ENCODE data around the gene ARHGAP42.

The ARHGAP42 gene

DNA sequence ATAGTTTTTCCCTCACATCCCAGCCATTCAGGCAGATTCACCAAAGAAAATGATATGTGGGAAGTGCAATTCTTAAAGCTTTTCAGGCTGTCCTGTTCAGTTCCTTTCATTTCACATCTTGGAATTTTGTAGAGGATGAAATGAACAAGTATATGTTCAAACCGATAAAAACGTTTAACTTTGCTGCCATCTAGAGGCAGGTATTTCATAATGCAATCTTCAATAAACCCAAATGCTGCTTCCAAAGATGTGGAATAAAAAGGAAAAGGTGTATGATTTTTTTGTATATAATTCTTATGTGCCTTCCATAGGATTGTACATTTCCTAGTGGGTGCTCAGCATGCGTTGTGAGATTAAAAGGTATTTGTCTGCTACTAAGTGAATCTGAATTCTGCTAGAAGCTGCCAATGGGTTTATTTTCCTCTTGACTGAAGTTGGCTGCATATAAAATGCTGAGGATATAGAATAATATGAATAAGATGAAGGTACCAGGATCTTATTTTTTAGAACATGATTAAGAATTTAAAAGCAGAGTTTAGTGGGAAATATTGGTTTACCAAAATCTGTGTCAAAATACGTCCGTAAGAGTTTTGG lies 243.2 kb downstream of the ARHGAP42 start:
- DNase-seq, result peak; percentile 70

DNA sequence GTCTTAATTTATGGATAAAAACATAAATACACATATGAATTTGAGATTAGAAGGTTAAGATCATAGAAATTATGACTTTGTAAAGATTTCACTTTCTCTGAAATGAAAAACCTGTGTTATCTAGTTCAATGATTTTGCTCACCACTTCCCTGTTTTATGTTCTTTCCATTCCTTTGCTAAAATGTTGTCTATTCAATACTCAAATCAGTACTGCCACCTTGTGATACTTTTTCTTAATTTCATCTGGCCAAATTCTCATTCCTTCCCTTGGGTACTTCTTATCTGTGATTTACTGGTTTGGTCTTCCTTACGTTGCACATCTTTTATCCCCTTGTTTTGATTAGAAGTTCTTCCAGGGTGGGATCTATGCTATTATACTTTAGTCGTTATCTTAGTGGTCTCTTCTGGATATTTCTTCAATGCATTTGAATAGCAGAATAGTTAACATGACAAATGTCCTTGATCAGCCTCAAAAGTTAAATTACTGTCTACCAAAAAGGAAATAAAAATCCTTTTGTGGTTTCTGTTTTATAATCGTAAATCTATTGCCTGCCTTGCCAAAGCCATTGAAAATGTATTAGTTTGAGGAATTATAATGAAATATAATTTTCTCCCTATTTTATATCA lies 245.5 kb downstream of the ARHGAP42 start:
- DNase-seq, result peak; percentile 37

DNA sequence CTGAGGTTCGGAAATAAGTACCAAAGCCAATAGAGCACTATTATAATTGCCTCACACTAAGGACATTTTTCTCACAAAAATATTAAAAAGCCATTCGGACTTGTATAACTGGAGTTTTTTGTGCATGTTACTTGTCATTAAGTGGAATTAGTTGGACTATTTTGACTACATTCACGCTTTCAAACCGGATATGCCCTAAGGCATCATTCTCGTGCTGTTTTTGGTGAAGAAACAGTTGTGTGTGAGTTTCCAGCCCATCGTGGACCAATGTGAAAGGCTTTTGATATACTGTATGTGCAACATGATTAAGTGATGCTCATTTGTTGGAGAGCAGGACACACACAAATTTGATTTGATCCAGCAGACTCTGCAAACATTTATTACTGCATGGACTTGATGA lies 249.7 kb downstream of the ARHGAP42 start:
- DNase-seq, result no peak

DNA sequence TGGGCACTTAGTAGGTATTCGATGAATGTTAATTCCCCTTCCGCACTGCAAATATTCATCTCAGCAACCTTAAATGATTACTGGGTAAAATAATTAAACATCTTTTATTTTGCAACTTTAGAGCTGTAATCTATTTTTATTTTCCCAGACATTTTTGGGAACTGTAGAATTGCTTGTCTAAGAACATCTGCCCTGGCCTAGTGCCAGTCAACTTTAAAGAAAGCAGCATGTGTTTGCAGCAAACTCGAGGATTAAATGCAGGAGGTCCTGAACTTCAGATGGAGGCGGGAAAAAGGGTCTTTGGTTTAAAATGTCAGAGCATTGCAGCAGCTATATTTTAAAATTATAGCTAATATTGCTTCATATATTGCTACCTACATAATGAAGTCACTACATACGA lies 252.5 kb downstream of the ARHGAP42 start:
- DNase-seq, result no peak

DNA sequence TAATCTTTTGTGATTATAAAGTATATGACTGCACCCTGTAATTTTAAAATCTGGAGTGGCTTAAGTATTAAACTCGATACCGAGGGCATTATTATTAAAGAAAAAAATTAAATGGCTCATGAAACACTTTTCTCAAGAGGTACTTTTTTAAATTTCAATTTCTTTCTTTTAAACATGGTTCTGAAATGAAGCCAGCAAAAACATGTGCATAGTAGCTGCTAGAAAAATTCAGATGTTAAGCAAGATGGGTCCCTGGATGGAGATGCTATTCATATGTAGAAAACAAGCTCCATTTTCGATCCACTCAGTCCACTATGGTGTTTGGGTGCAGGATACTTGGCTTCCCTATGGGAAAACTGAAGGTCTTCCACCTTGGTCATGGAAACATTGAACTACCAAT lies 253.0 kb downstream of the ARHGAP42 start:
- DNase-seq, result no peak

DNA sequence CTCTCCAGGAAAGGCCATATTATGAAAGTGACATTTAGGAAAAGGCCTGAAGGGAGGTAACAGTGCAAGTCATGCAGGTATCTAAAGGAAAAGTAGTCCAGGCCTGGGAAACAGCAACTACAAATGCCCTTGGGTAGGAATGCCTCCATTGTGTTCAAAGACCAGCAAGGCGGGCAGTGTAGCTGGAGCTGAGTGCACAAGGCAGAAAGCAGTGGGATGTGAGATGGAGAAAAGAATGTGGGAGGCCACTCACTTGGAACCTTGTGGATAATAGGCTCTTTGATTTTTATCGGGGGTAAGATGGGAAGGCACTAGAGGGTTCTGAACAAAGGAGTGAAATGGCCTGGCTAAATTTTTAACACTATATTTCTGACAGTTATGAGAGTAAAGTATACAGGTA lies 253.9 kb downstream of the ARHGAP42 start:
- DNase-seq, result no peak

DNA sequence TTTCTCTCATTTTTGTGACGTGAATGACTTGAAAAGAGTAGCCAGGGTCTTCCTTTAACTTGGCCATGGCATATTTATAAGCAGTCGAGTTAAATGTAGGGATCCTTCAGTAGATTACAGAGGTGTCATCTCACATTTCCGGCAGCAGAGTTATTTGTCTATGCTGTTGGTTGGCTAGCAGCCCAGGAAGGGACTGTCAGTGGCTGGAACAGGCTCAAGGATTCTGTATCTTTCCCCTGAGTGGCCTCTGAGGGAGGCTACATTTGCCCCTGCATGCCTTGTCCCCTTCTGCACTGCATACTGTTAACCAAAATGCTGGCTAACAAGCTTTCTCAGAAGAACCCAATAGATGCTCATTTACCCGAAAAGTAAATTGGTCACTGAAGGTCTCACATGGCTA lies 254.9 kb downstream of the ARHGAP42 start:
- no peak for DNase-seq

DNA sequence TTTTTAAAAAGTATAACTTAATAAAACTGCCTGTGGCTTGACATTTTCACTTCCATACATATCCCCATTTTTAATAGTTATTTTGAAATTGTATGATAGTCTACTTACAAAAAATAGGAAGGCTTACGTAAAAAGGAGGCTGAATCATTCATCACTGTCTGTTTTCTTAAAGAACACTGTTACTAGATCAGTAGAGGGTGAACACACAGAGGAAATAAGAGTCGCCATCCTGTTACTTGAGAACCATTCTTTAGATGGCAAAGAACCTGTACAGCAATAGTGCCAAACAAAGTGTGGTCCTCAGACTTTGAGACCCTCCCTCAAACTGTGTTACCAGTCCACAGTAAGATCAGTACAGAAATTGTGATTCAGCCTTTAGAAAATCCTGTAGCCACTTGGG lies 261.8 kb downstream of the ARHGAP42 start:
- DNase-seq, result no peak

DNA sequence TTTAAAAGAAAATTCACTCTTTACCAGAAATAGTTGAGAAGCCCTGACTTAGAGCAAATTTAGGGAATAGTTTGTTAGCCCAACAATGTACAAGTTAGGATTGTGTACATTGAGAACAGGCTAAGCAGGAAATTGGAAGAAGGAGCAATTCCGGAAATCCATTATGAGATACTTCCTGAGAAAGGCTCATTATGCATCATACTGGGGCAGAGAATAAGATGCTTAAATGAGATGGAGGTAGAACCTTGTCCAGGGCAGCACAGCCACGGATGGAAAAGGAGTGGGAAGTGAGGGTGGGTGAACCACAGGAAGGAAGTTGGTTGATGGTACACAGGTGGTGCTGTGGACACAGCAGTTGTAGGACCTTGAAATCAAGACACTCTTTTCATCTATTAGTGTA lies 262.4 kb downstream of the ARHGAP42 start:
- DNase-seq, result no peak

DNA sequence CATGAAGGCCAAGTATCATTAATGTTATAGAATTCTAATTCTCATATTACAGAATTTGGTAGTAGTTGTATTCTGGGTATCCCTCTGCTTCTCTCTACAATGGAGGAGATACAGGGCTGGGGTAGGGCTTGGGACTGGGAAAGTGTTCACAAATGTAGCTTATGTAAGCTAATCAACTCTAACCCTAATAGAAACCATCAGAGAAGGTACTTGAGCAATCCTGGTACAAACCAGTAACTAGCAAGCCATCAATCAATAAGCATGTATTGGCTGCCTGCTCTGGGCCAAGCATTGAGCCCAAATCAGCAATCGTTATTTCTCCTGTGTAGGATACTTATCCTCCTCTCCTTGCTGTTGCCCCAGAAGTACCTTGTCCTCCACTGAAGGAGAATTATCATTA lies 268.2 kb downstream of the ARHGAP42 start:
- no peak for DNase-seq

DNA sequence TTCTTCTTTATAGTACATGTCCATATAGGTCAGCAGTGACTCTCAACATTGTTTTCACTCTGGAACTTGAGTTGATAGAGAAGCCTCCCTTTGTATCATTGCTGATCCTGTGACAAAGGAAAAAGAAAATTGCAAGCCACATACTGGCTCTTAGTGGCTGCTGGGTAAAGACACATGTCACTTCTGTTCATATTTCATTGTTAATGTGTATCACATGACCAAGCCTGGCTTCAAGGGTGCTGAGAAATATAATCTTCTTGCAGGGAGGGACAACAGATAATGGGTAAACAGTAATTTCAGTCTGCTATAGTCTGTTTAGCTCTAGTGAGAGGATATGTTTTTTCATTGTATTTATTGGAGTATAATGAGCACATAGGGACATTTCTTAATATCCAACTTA lies 269.3 kb downstream of the ARHGAP42 start:
- no peak for DNase-seq

DNA sequence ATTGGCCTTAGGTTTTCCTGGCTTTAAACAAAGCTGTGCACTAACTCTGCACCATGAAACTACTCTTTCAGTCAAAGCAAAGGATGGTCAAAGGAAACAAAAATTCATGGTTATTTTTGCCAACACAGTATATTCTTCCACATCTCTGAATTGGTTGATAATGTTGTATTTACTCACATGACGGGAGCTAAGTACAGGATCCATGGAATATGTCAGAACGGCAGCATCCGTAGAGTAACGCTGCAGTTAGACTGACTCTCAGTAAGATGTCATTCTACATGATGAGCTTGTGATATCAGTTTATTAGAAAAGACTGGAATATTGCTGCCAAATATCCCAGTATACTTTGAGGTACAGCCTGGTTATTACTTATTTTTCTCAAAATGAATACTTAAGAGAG lies 270.4 kb downstream of the ARHGAP42 start:
- no peak for DNase-seq

DNA sequence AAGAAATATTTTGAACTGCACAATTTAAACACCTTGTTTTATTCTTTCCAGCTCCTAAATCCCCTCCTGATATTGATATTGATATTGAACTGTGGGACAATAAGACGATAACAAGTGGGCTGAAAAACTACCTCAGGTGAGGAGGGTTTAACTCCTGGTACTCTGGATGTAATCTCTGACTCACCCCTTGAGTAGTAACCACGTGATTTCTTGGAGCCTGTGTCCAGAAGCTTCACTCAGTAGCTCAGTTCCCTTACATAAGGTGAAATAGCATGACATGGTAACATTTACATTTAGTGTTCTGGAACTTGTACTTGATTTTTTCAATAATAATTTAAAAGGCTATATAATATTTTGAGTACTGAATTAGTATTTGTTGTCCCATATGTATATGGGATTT lies 274.5 kb downstream of the ARHGAP42 start:
- no peak for DNase-seq

DNA sequence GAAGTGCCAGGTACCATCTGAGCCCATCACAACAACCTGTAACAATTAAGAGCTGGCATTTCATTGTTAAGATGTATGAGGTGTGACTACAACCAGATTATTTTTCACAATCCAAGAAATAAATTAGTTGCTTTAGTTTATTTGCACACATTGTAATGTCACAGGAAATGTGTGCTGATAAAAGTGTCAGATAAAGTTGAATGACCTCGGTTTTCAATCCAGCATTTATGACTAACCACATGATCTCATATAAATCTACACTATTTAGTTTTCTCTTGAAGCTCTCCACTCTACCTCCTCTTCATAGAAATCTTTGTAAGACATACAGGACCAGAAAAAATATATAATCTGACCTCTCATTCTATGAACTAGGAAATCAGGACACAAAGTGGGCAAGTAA lies 276.3 kb downstream of the ARHGAP42 start:
- DNase-seq, result no peak

DNA sequence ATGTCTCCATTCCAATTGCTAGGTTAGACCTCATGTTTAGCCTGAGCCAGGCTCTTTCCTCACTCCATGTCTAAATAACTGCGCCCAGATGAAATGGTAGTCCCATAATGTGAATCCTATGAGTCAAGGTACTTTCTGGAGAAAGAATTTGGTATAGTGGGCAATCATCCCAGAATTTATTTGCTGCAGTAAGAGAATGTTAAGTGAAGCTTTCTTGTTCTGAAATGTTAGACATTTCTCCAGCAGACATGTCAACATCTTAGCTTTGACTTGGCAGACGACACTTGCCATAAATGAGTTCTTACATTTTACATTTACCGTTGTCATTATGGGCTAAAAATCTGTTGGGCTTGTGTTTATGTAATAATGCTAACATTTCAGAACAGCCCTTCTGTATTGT lies 277.3 kb downstream of the ARHGAP42 start:
- DNase-seq, result no peak

DNA sequence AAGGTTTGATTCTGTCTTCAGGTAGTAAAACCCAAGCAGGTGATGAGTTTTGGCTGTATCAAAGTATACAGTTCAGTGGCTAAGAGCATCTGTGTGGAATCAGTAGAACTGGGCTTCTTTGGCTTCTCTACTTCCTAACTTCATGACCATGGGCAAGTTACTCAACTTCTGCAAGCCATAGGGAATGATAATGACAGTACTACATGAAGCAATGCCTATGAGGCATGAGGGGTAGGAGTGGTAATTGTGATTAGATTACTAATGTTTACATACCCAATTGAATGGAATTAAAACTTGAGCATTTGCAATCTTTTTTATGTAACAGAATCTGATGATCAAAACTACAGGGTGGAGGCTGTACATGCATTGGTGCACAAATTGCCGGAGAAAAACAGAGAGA lies 278.3 kb downstream of the ARHGAP42 start:
- DNase-seq, result no peak

DNA sequence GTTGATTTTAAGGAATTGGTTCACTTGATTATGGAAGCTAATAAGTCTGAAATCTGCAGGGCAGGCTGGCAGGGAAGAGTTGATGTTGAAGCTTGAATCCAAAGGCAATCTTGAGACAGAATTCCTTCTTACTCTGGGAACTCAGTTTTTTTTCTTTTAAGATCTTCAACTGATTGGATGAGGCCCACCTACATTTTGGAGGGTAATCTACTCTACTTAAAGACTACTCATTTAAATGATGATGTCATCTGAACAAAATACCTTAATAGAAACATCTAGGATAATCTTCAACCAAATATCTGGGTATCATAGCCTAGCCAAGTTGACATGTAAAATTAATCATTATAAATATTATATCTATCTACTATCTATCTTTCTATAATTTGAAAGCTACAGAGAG lies 279.3 kb downstream of the ARHGAP42 start:
- no peak for DNase-seq

DNA sequence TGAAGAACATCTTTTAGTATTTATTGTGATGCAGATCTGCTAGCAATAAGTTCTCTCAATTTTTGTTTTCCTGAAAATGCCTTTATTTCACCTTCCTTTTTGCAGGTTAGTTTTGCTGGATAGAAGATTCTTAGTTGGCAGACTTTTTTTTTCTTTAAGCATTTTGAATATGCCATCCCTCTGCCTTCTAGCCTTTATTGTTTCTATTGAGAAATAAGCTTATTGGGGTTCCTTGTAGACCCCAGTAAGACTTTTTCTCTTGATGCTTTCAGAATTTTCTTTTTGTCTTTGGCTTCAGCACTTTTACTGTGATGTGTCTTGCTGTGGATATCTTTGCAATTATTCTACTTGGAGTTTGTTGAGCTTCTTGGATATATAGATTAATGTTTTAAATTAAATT lies 281.9 kb downstream of the ARHGAP42 start:
- DNase-seq, result no peak

DNA sequence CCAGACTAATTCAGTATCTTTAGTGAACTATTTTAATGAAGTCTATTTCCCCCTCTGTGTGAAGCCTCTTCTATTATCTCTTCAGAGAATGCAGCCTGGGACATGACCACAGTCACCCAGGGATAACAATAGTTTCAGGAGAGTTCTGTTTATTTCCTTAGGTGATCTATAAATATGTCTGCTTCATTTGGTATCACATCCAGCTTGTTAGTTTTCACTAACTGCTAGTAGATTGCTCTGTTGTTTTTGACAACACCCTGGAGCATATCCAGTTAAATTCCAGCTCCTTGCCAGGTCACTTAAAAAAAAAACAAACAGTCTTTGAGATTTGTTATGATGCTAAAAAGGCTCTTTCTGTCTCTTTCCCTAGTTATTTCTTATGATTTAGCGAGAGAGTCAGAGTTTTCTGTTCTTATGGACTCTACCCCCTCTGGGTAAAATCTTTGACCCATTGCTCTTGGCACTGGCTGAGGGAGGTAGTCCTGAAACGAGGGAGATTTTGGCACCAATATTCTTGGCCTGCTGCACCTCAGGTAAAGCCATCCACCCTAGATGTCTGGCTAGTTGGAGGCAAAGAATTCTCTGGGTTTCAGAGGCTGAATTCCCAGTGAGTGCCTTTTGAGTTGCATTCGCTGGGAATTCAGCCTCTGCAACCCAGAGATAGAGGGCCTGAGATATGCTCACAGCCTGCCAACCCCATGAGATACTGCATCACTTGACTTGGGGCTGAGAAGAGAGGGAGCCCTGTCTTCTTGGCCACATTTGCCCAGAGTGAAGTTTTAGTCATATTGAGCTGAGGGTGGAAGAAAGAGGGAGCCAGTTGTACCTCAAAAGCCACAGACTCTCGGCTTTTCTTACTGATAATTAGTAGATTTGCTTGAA lies 283.4 kb downstream of the ARHGAP42 start:
- DNase-seq, result no peak

DNA sequence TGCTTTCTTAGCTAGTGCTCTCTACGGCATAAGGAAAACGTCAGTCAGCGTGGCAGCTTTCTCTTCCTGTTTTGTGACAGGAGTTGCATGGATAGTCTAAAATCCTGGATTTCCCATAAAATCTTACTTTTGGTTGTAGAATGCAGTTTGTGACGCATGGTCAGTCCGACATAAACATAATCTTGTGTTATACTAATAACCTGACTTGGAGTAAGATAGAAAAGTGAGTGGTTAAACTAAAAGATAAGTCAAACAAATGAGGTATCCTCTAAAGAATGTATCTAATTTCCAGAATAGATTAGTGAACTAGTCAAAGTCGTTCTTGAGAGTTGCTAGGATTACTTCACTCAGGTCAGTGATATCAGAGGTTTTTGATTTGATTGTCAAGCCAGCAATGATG lies 285.0 kb downstream of the ARHGAP42 start:
- no peak for DNase-seq

DNA sequence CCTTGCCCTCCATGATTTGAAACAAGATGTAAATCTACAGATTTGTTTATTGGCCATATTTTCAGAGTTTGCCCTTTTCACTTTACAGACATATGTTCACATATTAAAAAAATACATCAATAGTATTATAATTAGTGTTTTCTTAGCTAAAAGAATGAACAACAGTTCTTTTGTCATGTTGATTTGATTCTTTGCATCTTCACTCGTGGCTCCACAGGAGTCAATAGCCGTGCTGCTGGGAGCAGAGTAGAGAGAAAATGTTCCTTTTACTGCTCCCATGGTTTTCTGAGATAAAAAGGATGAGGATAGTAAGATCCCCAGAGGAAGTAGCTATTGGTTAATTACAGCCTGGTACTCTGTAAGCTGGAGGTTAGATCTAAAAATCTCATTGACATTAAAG lies 291.4 kb downstream of the ARHGAP42 start:
- no peak for DNase-seq

DNA sequence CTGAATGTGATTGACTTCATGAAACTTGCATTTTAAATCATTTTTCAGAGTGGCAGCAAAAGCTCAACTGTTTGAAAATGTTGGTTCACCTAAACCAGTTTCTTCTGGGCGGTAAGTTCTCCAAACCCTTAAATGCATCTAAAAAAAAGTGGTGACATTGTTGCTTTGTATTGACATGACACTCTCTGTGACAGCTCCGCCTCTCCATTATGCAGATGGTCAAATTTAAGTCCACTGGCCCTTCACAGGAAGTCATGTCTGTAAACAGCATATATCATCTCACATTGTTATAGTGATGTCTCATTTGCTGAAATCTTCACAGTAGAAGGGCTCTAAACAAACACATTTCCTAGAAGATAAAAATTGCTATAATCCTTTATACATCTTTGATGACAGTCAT lies 291.9 kb downstream of the ARHGAP42 start:
- DNase-seq, result no peak

DNA sequence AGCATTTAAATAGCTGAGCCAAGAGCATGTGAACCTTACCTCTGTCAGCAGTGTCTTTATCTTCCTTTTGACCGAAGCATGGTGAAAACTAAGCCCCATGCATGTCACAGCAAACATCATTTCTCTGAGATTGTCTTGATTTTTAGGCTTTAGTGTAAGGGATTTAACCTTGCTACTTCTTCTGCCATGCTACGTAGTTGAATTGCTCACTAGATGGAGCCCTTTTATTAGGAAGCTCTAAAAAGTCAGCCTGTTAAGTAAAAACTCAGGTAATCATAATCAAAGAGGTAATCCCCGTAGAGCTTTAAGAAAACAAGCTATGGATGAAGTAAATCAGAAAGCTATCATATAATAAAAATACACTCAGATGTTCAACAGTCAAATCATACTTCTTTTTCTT lies 293.1 kb downstream of the ARHGAP42 start:
- peak; percentile 8 for DNase-seq

DNA sequence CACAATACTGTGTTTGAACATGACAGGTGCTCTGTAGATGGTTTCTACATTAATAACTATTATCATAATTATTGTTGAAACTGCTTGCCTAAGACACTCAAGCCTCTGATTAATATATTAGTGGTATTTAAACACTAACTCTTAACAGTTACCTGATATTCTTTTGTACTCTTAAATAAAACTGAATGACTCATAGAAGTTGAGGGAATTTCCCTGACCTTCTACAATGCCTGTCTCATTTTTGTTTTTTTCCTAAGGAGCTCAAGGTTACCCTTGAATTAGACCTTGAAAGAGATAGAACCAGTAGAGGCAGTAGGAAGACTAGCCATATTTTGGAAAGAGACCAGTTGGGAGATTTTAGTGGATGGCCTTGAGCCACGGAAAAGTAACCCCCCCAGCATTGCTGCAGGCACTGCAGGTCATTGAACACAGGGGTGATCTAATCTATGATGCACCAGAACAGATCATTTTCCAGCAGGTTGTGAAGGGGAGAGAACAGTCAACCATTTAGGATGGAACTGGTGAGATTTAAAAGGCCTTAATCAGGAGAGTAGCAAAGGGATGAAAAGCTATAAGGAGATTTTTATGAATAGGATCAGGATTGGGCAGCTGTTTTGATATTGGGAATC lies 294.2 kb downstream of the ARHGAP42 start:
- peak; percentile 73 for DNase-seq
